Muscle layer of duodenum (tissue), 2 donors: Measurements from ENCODE around the gene NIN.

ENCODE experiments used
- H3K27ac ChIP-seq: one replicate; pipeline ENCODE4 v1.7.0; 2013; ENCODE audit warnings: mild to moderate bottlenecking, low read length
- H3K27me3 ChIP-seq: one replicate; pipeline ENCODE4 v1.7.0; 2013; ENCODE audit warnings: low read depth, mild to moderate bottlenecking, control low read depth, low read length
- H3K36me3 ChIP-seq, 2 donors: one replicate each; pipeline ENCODE4 v1.7.0; 2013; ENCODE audit warnings: low read length in 2 of 2, control low read depth in 1 of 2, mild to moderate bottlenecking in 1 of 2; ENCODE audit not compliant: insufficient read depth in 2 of 2, control insufficient read depth in 1 of 2
- H3K4me1 ChIP-seq, 2 donors: one replicate each; pipeline ENCODE4 v1.7.0; 2013; ENCODE audit warnings: low read length in 2 of 2, mild to moderate bottlenecking in 2 of 2, control low read depth in 1 of 2, moderate library complexity in 1 of 2; ENCODE audit not compliant: insufficient read depth in 2 of 2, control insufficient read depth in 1 of 2
- H3K4me3 ChIP-seq, 2 donors: one replicate each; pipeline ENCODE4 v1.7.0; 2013; ENCODE audit warnings: low read length in 2 of 2, low read depth in 1 of 2, mild to moderate bottlenecking in 1 of 2
- H3K9me3 ChIP-seq, 2 donors: one replicate each; pipeline ENCODE4 v1.7.0; 2013; ENCODE audit warnings: low read length in 2 of 2, control low read depth in 1 of 2, mild to moderate bottlenecking in 1 of 2; ENCODE audit not compliant: control insufficient read depth in 1 of 2
- donor health status: healthy.

Gene NIN

DNA sequence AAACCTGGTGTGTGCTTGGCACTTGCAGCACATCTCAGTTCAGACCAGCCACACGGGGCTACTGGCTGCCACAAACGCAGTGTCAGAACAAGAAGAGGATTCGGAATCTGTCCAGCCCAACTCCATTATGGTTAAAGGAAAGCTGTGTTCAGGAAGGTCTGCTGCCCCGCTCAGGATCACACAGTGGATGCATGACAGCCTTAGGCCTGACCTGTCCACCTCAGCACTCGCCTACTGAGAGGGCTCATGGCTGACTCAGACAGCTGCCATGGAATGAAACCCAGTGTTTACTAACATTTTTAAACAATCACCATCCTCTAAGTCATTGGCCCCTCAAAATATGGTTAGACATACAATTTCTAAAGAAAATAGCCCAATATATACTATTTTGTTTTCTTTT is 5.6 kb upstream of the NIN start:
- no peaks in the 10 kb centered on the region for H3K36me3 ChIP-seq
- no peaks in the 10 kb centered on the region for H3K4me1 ChIP-seq
- no peak overlapping the region for H3K27ac ChIP-seq
- no peaks in the 10 kb centered on the region for H3K9me3 ChIP-seq
- H3K4me3 ChIP-seq: no peak overlapping the region
- no peaks in the 10 kb centered on the region for H3K27me3 ChIP-seq

DNA sequence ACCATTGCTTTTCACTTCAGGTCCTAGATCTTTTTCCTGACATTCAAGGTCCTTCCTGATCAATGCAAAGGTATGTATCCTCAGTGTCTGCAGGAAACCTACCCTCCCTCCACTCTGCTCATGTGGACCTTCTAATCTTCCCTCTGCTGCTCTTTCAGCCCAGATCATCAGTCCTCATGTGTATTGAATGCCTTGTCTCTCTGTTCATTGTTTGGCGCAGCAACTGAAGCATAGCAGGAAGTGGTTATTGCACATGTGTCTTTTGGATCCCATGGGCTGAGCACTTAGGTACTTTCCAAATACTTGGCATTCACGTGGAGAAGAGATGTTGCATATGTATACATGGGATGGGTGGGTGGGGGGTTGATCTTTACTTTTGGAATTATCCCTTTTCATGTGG is 4.3 kb upstream of the NIN start:
- Histone ChIP-seq H3K27me3 (no peaks in the 10 kb centered on the region), H3K4me1 (no peaks in the 10 kb centered on the region), H3K9me3 (no peaks in the 10 kb centered on the region), H3K4me3 (no peak overlapping the region), H3K36me3 (no peaks in the 10 kb centered on the region), H3K27ac (no peak overlapping the region)

DNA sequence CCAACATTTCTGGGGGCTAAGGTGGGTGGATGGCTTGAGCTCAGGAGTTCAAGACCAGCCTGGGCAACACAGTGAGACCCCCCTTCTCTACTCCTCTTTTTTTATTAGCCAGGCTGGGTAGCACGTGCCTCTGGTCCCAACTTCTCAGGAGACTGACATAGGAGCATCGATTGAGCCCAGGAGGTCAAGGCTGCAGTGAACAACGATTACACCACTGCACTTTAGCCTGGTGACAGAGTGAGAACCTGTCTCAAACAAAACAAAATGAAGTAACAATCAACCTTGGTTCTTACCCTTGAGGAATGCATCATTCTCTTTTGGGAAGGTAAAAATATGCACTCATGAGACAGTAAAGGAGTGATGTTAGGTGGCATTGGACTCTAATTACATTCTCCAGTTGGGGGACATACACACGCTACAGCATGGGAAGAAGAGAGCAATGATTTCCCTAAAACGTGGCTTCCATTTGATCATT is 3.9 kb upstream of the NIN start:
- Histone ChIP-seq H3K27ac (no peak overlapping the region), H3K4me1 (no peaks in the 10 kb centered on the region), H3K4me3 (no peak overlapping the region), H3K36me3 (no peaks in the 10 kb centered on the region), H3K27me3 (no peaks in the 10 kb centered on the region), H3K9me3 (no peaks in the 10 kb centered on the region)

DNA sequence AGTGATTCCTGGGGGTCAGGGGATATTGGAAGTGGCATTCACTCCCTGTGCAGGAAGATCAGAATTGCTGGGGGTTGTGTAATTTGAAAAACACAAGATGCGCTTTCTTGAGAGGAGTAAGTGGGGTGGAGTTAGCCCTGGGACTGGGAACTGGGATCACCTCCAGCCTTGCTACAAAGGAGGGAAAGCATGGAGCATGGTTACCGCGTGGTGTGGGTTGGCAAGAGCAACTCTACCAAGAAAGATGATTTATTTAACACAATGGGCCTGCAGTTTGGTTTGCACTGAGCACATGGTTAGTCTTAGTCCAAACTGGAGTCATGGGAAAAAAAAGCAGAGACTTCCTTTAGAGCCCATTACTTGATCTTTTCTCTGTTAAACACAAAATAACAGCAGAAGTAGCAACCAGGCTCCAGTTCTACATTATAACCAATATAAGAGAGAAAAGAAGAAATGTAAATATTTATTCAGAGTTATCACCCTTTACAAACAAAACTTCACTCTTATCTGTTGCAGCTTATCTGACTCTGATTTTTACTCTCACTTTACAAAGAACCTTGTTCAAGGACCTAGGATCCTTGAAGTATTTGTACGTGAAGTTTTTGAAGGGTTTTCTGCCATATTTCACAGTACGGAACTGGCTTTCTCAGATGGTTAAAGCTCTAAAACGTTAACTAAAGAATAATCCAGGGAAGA is 2.1 kb upstream of the NIN start:
- no peak overlapping the region for H3K27ac ChIP-seq
- H3K9me3 ChIP-seq: no peaks in the 10 kb centered on the region
- peaks cover 6 to 15% of the 10 kb centered on the region in 2 donors for H3K4me1 ChIP-seq
- no peaks in the 10 kb centered on the region for H3K27me3 ChIP-seq
- no peak overlapping the region for H3K4me3 ChIP-seq
- no peaks in the 10 kb centered on the region for H3K36me3 ChIP-seq

DNA sequence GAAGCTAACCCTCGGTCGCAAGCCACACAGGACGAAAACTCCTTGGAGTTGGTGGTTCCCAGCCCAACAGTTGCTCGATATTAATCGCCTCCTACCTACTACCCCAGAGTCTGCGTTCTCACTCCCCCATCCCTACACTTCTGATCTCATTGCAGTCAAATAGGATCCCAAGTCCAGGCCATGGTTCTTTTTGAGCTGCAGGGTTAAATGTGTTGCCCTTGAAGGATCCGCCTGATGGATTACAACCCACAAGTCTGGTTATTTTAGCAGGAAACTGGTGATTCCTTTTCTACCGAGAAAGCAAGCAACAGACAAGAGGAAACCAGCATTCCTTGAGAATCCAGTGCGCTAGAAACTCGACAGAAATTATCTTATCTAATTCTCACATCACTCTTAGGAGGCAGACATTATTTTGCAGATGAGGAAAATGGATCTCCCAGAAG is 785 bp upstream of the NIN start:
- Histone ChIP-seq H3K36me3 (no peaks in the 10 kb centered on the region), H3K27me3 (no peaks in the 10 kb centered on the region), H3K4me3 (peak overlapping the region; percentile 78 to 90), H3K9me3 (no peaks in the 10 kb centered on the region), H3K27ac (peak overlapping the region; percentile 39), H3K4me1 (peaks cover 6 to 25% of the 10 kb centered on the region in 2 donors)

DNA sequence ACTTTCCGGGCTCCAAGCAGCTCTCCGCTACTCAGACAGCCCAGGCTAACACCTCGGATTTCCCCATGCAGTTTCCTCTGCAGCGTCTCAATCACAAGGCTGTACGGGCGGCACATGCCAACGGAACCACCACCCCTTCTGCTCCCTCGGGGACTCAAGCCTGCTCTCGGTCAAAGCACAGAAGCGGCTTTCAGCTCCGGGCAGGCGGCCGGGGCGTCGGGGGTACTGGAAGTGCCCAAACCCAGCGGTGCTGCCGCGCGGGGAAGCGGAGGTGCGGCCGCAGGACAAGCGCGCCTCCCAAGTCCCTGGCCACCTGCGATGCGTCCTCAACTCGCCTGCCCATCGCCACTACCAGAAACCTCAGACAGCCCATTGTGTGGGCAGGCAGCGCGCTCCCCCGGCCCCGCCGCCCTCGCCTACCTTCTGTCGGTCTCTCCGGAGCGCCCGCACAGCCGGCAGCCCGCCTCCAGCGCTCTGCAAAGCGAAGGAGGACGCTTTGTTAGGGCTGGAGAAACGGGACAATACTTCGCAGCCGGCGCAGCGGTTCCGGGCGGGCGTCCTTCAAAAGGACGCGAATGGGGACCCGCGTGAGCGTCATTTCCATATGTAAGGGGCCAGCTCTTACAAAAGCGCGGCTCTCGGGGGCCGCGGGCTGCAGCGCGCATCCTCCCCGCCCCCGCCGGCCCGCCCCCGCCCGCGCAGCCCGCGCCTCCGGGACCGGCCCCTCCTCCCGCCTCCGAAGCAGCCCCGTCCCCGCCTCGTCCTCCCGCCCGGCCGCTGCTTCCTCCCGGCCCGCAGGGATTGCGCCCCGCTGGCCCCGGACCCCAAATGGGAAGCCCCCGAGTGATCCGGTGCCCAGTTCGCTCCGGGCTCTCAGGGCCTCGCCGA is 674 bp downstream of the NIN start:
- Histone ChIP-seq H3K4me1 (peaks cover 6 to 38% of the 10 kb centered on the region in 2 donors), H3K27me3 (no peaks in the 10 kb centered on the region), H3K9me3 (no peaks in the 10 kb centered on the region), H3K27ac (peak overlapping the region; percentile 44), H3K4me3 (peak overlapping the region; percentile 76 to 90), H3K36me3 (no peaks in the 10 kb centered on the region)

DNA sequence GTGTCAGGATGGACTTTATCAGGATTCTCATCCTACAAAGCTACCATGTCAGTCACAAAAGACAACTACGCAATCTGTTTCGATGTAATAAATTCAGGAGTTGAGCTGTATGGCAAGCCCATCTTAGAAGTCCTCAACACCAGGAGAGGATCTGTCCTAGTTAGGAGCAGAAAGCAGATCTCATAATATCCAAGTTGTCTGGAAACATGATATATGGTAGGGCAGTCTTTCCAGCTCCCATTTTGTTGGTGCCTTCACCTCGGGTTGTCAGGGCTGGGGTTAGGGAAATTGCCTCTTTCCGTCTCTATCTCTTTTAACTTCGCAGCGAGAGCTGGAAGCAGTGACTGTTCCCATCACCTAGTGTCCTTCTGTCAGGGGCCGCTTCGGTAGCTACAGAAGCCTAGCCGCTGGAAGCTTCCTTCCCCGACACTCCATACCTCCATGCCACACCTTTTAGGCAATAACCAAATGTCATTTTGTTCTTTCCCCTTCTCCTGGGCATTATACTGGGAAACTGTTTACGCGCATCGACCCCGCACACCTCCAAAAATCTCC is 1.4 kb downstream of the NIN start:
- no peaks in the 10 kb centered on the region for H3K36me3 ChIP-seq
- H3K4me3 ChIP-seq: peak overlapping the region; percentile 76 to 90
- no peaks in the 10 kb centered on the region for H3K9me3 ChIP-seq
- H3K27ac ChIP-seq: peak overlapping the region; percentile 44
- no peaks in the 10 kb centered on the region for H3K27me3 ChIP-seq
- H3K4me1 ChIP-seq: peaks cover 6 to 45% of the 10 kb centered on the region in 2 donors

DNA sequence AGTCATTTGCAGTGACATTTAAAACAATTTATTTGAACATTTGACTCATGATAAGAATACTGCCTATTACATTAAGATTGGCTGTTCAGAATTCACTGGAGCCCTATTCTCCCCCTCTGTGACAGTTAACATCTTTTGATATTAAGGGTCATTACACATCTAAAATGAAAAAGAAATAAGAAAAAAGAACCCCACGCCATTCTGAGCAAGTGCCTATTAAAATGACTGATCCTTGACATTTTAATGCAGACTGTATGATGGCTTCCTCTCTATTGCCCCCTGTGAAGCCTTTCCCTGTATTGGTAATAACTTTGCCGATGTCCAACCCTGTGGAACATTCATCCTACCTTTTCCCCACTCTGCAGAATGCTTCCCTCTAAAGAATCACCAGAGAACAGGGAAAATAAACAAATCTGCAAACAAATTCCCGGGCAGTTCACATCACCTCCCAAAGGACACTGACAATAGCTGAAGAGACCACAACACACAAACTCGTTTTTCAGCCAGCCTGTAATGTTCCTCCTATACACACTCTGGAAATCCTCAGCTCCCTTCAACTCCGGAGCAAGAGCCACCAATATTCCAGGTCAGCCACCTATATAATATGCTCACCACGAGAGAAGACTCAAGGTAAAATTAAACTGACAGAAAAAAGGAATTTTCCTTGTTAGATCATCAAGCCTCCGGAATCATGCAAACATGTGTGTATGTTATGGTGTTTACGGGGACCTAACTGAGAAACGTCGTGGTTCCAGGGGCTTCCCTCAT is 2.1 kb downstream of the NIN start:
- Histone ChIP-seq H3K36me3 (no peaks in the 10 kb centered on the region), H3K4me3 (peak overlapping the region; percentile 76 to 90), H3K27me3 (no peaks in the 10 kb centered on the region), H3K4me1 (peaks cover 6 to 52% of the 10 kb centered on the region in 2 donors), H3K27ac (peak overlapping the region; percentile 3), H3K9me3 (no peaks in the 10 kb centered on the region)

DNA sequence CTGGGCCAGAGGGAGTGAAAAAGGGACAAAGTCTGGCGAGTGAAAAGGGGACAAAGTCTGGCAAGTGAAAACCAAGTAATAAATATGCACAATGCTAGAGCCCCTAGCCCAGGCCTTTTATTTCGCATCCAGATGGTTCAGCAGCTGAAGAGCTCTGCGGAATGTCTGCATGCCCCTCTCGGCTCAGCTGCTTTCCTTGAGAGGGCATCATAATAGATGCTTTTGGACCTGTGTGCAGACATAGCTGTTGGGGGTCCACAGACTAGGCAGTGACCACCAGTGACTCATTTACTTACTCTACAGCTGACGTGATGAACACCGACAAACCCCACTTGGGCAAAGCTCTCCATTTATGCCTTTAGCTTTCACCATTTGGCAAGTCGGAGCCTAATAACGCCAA is 4.3 kb downstream of the NIN start:
- Histone ChIP-seq H3K27me3 (no peaks in the 10 kb centered on the region), H3K4me1 (peaks cover 18 to 73% of the 10 kb centered on the region in 2 donors), H3K36me3 (no peaks in the 10 kb centered on the region), H3K9me3 (no peaks in the 10 kb centered on the region), H3K4me3 (peak overlapping the region in 1 of 2 donors; percentile 26), H3K27ac (no peak overlapping the region)

DNA sequence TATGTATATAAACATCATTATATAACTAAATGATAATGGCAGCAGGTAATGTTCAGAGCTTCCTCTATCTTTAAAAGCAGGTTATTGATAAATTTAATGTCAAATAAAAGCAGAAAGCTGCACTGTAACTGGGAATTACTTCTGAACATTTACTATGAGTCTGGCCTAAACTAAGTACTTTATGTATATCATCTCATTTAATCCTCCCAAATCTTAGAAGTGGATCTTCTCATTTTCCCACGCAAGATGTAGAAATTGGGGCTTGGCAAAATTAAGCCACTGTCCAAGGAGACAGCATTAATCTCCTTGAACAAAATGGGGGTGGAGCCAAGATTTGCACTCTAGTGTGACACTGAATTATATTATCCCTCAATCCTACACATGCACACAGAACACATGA is 5.7 kb downstream of the NIN start:
- Histone ChIP-seq H3K9me3 (no peaks in the 10 kb centered on the region), H3K4me3 (no peak overlapping the region), H3K27ac (no peak overlapping the region), H3K36me3 (no peaks in the 10 kb centered on the region), H3K4me1 (peaks cover 18 to 80% of the 10 kb centered on the region in 2 donors), H3K27me3 (no peaks in the 10 kb centered on the region)
